Neural cell (in vitro differentiated cells): ENCODE measurements around the gene STUB1. TPM values are rescaled to one million over a fixed set of nuclear protein-coding genes. Genes with fewer than 3 reads are reported as not detected.

ENCODE experiments used
- H2AFZ ChIP-seq: fragments of 200-600, 300-800 bp; sonication (generic), shearing (Covaris generic); 2 replicates; pipeline ENCODE4 v1.6.0; 2014; ENCODE audit warnings: low read depth, mild to moderate bottlenecking, antibody characterized with exemption, low read length, moderate library complexity
- H3F3A ChIP-seq: fragments of 200-600 bp; shearing (Covaris generic); 2 replicates; pipeline ENCODE4 v1.6.1; 2016; ENCODE audit warnings: mild to moderate bottlenecking, moderate library complexity, mixed read lengths, antibody characterized with exemption, low read length; ENCODE audit not compliant: insufficient read depth, poor library complexity, severe bottlenecking
- H3K27ac ChIP-seq: fragments of 200-600, 300-800 bp; sonication (generic), shearing (Covaris generic); 2 replicates; pipeline ENCODE4 v1.5.1; 2014; ENCODE audit warnings: mild to moderate bottlenecking, low read length, moderate library complexity
- H3K27me3 ChIP-seq: fragments of 300-800, 200-600 bp; sonication (generic), shearing (Covaris generic); 2 replicates; pipeline ENCODE4 v1.6.0; 2014; ENCODE audit warnings: mild to moderate bottlenecking, low read depth, low read length, moderate library complexity; ENCODE audit not compliant: insufficient read depth
- H3K36me3 ChIP-seq: fragments of 300-800, 200-600 bp; sonication (generic), shearing (Covaris generic); 2 replicates; pipeline ENCODE4 v1.5.1; 2014; ENCODE audit warnings: mild to moderate bottlenecking, antibody characterized with exemption, low read length, moderate library complexity; ENCODE audit not compliant: insufficient read depth
- H3K4me2 ChIP-seq: fragments of 300-800, 200-600 bp; sonication (generic), shearing (Covaris generic); 2 replicates; pipeline ENCODE4 v1.6.0; 2014; ENCODE audit warnings: mild to moderate bottlenecking, low read length
- H3K4me3 ChIP-seq: fragments of 300-800, 200-600 bp; sonication (generic), shearing (Covaris generic); 2 replicates; pipeline ENCODE4 v1.5.1; 2014; ENCODE audit warnings: mild to moderate bottlenecking, low read length, moderate library complexity
- H3K79me2 ChIP-seq: fragments of 200-600 bp; shearing (Covaris generic); replicated peaks from 2 replicates; pipeline ENCODE4 v1.6.0; 2014; ENCODE audit warnings: mild to moderate bottlenecking, low read length, moderate library complexity; ENCODE audit not compliant: insufficient read depth
- H3K9ac ChIP-seq: fragments of 300-800, 200-600 bp; sonication (generic), shearing (Covaris generic); 2 replicates; pipeline ENCODE4 v1.6.1; 2016; ENCODE audit warnings: mild to moderate bottlenecking, low read length, mixed read lengths
- H3K9me2 ChIP-seq: fragments of 200-600 bp; shearing (Covaris generic); 2 replicates; pipeline ENCODE4 v1.6.1; 2016; ENCODE audit warnings: mild to moderate bottlenecking, low read length, mixed read lengths; ENCODE audit not compliant: insufficient read depth
- H3K9me3 ChIP-seq: fragments of 200-600, 300-800 bp; sonication (generic), shearing (Covaris generic); 2 replicates; pipeline ENCODE4 v1.6.1; 2016; ENCODE audit warnings: mild to moderate bottlenecking, mixed run types, low read length, moderate library complexity, mixed read lengths
- H4K20me1 ChIP-seq: fragments of 200-600 bp; shearing (Covaris generic); 2 replicates; pipeline ENCODE4 v1.6.1; 2016; ENCODE audit warnings: mild to moderate bottlenecking, mixed run types; ENCODE audit not compliant: insufficient read depth
- EP300 ChIP-seq: fragments of 450-650 bp; conservative IDR thresholded peaks from 2 replicates; pipeline ENCODE4 v1.6.1; 2014; ENCODE audit warnings: antibody characterized with exemption, mild to moderate bottlenecking, moderate library complexity; ENCODE audit not compliant: poor library complexity, severe bottlenecking
- EZH2 ChIP-seq: fragments of 200-600, 300-800 bp; shearing (Covaris generic), sonication (generic); IDR thresholded peaks from 2 replicates; pipeline ENCODE4 v1.6.1; 2014; ENCODE audit warnings: antibody characterized with exemption, low read length, borderline replicate concordance, mild to moderate bottlenecking; ENCODE audit not compliant: insufficient read depth, poor library complexity, severe bottlenecking
- MXI1 ChIP-seq: fragments of 450-650 bp; conservative IDR thresholded peaks from 2 replicates; pipeline ENCODE4 v1.6.1; 2014; ENCODE audit warnings: antibody characterized with exemption, mild to moderate bottlenecking; ENCODE audit not compliant: poor library complexity, severe bottlenecking
- POLR2AphosphoS5 ChIP-seq: IDR thresholded peaks from 2 replicates; pipeline ENCODE4 v1.6.1; 2012
- RAD21 ChIP-seq: fragments of 450-650 bp; conservative IDR thresholded peaks from 2 replicates; pipeline ENCODE4 v1.6.1; 2014; ENCODE audit warnings: antibody characterized with exemption, mild to moderate bottlenecking, moderate library complexity
- SMC3 ChIP-seq: fragments of 450-650 bp; conservative IDR thresholded peaks from 2 replicates; pipeline ENCODE4 v1.6.1; 2014; ENCODE audit warnings: antibody characterized with exemption, mild to moderate bottlenecking, moderate library complexity; ENCODE audit not compliant: poor library complexity
- TAF1 ChIP-seq: IDR thresholded peaks from 2 replicates; pipeline ENCODE4 v1.6.1; 2012; ENCODE audit warnings: low read depth
- polyA plus RNA-seq: library from polyadenylated mRNA; depleted of rRNA; stranded (reverse); fragments of >200 nt; gene quantifications from 2 replicates; pipeline ENCODE4 v1.2.3, GENCODE V29; 2014
- TF ChIP-seq, protein P1 (sequence below): IDR thresholded peaks from 2 replicates; pipeline ENCODE4 v1.6.1; 2012; ENCODE audit warnings: borderline replicate concordance
- TF ChIP-seq, protein P2 (sequence below): fragments of 450-650 bp; IDR thresholded peaks from 2 replicates; pipeline ENCODE4 v1.5.1; 2014; ENCODE audit warnings: antibody characterized with exemption, mild to moderate bottlenecking, moderate library complexity; ENCODE audit not compliant: poor library complexity, severe bottlenecking

Gene STUB1
- polyA plus RNA-seq, 1 donor from 2014 or later: 120 TPM

DNA sequence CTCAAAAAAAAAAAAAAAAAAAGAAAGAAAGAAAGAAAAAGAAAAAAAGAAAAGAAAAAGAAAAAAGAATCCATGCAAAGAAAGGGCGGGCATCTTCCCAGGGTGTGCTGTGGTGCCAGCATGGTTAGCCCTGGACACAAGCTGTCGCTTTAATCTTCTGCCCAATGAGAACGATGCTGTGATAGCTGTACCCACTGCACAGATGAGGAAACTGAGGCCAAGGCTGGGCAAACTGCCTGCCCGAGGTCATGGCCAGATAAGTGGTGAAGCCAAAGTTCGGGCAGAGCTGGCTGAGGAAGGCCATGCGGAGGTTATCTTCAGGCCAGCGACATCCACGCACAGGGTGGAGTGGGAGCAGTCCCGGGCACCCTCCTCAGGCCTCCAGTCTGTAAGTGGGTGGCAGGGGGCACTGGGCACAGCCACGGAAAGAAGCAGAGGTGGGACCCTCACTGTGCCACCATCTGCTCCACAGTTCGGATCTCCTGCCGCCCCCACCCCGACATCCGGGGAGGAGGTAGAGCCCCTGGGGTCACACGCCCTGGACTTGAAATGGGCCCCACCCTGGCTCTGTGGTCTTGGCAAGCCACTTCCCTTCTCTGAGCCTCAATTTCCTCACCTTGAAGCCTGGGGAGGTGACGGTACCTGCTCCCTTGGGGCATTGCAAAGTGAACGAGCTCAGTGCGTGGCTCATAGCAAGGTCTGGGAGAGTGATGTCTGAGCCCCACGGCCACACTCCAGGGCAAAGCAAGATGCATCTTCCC is 18.9 kb downstream of the STUB1 start:
- Histone ChIP-seq H4K20me1 (peaks cover 52% of the 10 kb centered on the region), H3K27me3 (peaks cover 48% of the 10 kb centered on the region), H3K4me2 (no peak overlapping the region)

DNA sequence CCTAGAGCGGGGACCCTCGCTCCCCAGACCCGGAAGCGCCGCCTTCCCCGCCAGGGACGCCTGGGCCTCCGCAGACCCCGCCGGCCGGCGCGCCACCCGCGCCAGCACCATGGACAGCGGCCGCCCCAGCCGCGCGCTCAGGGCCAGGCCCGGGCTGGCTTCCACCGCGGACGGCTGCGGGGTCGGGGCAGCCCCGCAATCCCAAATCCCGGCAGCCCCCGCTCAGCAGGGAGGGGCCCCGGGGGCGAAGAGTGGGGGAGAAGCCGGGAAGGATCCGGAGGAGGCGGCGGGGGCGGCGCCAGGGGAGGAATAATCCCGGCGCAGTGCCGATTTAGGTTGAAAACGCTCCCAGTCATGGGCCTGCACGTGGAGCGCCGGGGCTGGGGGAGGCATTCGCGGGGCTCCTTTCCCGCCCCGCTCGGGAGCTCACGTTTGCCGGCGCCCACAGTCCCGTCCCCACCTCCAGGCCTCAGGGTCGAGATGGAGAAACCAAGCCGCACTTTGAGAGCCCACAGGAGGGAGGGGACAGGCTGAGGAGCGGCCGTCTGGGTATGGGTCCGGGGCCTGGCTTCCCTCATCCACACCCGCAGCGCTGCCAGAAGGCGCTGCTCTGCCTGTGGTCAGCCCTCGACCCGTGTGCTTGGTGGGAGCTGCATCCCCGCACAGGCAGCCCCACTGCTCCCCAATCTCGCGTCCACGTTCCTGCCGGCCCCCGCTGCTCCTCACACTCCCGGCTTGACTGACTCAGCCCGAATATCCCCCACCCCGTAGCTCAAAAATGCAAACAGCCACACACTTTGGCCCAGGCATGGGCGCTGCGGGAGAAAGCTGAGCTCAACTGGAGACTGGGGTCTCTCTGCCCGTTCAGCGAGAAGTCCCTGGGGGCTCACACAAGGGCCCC is 20.7 kb downstream of the STUB1 start:
- no peaks in the 10 kb centered on the region for H3K36me3 ChIP-seq
- peaks cover 53% of the 10 kb centered on the region for H4K20me1 ChIP-seq
- no peaks in the 10 kb centered on the region for H3K9me3 ChIP-seq
- H3K4me3 ChIP-seq: peak overlapping the region; percentile 62
- H3K27ac ChIP-seq: no peak overlapping the region
- H3K9ac ChIP-seq: peak overlapping the region; percentile 56
- H3F3A ChIP-seq: no peaks in the 10 kb centered on the region
- no peaks in the 10 kb centered on the region for H3K9me2 ChIP-seq
- peaks cover 43% of the 10 kb centered on the region for H3K79me2 ChIP-seq
- peak overlapping the region; percentile 35 for H3K4me2 ChIP-seq
- no peak overlapping the region for H2AFZ ChIP-seq
- H3K27me3 ChIP-seq: peaks cover 36% of the 10 kb centered on the region
- TF ChIP-seq POLR2AphosphoS5 (no peak), RAD21 (no peak), EZH2 (no peak), EP300 (no peak), TAF1 (no peak), SMC3 (no peak), MXI1 (peak; percentile 43)
- TF ChIP-seq, protein P1, sequence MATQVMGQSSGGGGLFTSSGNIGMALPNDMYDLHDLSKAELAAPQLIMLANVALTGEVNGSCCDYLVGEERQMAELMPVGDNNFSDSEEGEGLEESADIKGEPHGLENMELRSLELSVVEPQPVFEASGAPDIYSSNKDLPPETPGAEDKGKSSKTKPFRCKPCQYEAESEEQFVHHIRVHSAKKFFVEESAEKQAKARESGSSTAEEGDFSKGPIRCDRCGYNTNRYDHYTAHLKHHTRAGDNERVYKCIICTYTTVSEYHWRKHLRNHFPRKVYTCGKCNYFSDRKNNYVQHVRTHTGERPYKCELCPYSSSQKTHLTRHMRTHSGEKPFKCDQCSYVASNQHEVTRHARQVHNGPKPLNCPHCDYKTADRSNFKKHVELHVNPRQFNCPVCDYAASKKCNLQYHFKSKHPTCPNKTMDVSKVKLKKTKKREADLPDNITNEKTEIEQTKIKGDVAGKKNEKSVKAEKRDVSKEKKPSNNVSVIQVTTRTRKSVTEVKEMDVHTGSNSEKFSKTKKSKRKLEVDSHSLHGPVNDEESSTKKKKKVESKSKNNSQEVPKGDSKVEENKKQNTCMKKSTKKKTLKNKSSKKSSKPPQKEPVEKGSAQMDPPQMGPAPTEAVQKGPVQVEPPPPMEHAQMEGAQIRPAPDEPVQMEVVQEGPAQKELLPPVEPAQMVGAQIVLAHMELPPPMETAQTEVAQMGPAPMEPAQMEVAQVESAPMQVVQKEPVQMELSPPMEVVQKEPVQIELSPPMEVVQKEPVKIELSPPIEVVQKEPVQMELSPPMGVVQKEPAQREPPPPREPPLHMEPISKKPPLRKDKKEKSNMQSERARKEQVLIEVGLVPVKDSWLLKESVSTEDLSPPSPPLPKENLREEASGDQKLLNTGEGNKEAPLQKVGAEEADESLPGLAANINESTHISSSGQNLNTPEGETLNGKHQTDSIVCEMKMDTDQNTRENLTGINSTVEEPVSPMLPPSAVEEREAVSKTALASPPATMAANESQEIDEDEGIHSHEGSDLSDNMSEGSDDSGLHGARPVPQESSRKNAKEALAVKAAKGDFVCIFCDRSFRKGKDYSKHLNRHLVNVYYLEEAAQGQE: peak; percentile 57

More for the DNA sequence above, 18.9 kb downstream of the STUB1 start:
- H3K36me3 ChIP-seq: no peaks in the 10 kb centered on the region
- TF ChIP-seq, protein P2, sequence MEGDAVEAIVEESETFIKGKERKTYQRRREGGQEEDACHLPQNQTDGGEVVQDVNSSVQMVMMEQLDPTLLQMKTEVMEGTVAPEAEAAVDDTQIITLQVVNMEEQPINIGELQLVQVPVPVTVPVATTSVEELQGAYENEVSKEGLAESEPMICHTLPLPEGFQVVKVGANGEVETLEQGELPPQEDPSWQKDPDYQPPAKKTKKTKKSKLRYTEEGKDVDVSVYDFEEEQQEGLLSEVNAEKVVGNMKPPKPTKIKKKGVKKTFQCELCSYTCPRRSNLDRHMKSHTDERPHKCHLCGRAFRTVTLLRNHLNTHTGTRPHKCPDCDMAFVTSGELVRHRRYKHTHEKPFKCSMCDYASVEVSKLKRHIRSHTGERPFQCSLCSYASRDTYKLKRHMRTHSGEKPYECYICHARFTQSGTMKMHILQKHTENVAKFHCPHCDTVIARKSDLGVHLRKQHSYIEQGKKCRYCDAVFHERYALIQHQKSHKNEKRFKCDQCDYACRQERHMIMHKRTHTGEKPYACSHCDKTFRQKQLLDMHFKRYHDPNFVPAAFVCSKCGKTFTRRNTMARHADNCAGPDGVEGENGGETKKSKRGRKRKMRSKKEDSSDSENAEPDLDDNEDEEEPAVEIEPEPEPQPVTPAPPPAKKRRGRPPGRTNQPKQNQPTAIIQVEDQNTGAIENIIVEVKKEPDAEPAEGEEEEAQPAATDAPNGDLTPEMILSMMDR: no peak
- TF ChIP-seq POLR2AphosphoS5: no peak
- TF ChIP-seq TAF1: no peak
- TF ChIP-seq, protein P1: no peak
- no peak for TF ChIP-seq SMC3
- no peak for TF ChIP-seq RAD21
- TF ChIP-seq EZH2: no peak
- no peak for TF ChIP-seq MXI1
- TF ChIP-seq EP300: no peak
- no peaks in the 10 kb centered on the region for H3K9me3 ChIP-seq
- peaks cover 32% of the 10 kb centered on the region for H3K79me2 ChIP-seq
- H3K4me3 ChIP-seq: no peak overlapping the region
- H2AFZ ChIP-seq: no peak overlapping the region
- no peak overlapping the region for H3K27ac ChIP-seq
- no peak overlapping the region for H3K9ac ChIP-seq
- H3K9me2 ChIP-seq: no peaks in the 10 kb centered on the region
- H3F3A ChIP-seq: no peaks in the 10 kb centered on the region
